ENCODE results near the gene ATXN7L1. TPM values are rescaled to one million over a fixed set of nuclear protein-coding genes. Genes with fewer than 3 reads are reported as not detected.

ATXN7L1 gene
- polyA plus RNA-seq, 1 donor: 6.9 TPM

- no peak for DNase-seq (ENCODE audit: low read depth)
Measured at GRCh38 chr7:105779856-105780780, 96.3 kb downstream of the ATXN7L1 start.

GRCh38 chr7:105778956-105779355 lies 97.4 kb downstream of the ATXN7L1 start:
- DNase-seq (ENCODE audit: low read depth): no peak

- no peak for DNase-seq (ENCODE audit: low read depth)
Measured at GRCh38 chr7:105776986-105777910, 99.2 kb downstream of the ATXN7L1 start.

- DNase-seq (ENCODE audit: low read depth): no peak
Measured at GRCh38 chr7:105776068-105776790, 100.2 kb downstream of the ATXN7L1 start.

- DNase-seq (ENCODE audit: low read depth): no peak
Measured at GRCh38 chr7:105775580-105775979, 100.8 kb downstream of the ATXN7L1 start.

GRCh38 chr7:105773030-105773460 lies 103.4 kb downstream of the ATXN7L1 start:
- no peak for DNase-seq (ENCODE audit: low read depth)

- no peak for DNase-seq (ENCODE audit: low read depth)
Measured at GRCh38 chr7:105769901-105770628, 106.3 kb downstream of the ATXN7L1 start.

GRCh38 chr7:105768898-105769507 lies 107.4 kb downstream of the ATXN7L1 start:
- DNase-seq (ENCODE audit: low read depth): no peak

GRCh38 chr7:105768117-105768516 lies 108.3 kb downstream of the ATXN7L1 start:
- no peak for DNase-seq (ENCODE audit: low read depth)

GRCh38 chr7:105766421-105767073 lies 109.9 kb downstream of the ATXN7L1 start:
- no peak for DNase-seq (ENCODE audit: low read depth)

- DNase-seq (ENCODE audit: low read depth): no peak
Measured at GRCh38 chr7:105765846-105766245, 110.6 kb downstream of the ATXN7L1 start.

- DNase-seq (ENCODE audit: low read depth): no peak
Measured at GRCh38 chr7:105764506-105764905, 111.9 kb downstream of the ATXN7L1 start.

- no peak for DNase-seq (ENCODE audit: low read depth)
Measured at GRCh38 chr7:105760551-105761447, 115.6 kb downstream of the ATXN7L1 start.

- DNase-seq (ENCODE audit: low read depth): no peak
Measured at GRCh38 chr7:105759670-105760550, 116.5 kb downstream of the ATXN7L1 start.

- no peak for DNase-seq (ENCODE audit: low read depth)
Measured at GRCh38 chr7:105756367-105756766, 120.0 kb downstream of the ATXN7L1 start.

GRCh38 chr7:105752671-105753275 lies 123.6 kb downstream of the ATXN7L1 start:
- DNase-seq (ENCODE audit: low read depth): no peak

- DNase-seq (ENCODE audit: low read depth): no peak
Measured at GRCh38 chr7:105751054-105751453, 125.3 kb downstream of the ATXN7L1 start.
